ENCODE measurements around the gene GAS7.

Gene GAS7

DNA sequence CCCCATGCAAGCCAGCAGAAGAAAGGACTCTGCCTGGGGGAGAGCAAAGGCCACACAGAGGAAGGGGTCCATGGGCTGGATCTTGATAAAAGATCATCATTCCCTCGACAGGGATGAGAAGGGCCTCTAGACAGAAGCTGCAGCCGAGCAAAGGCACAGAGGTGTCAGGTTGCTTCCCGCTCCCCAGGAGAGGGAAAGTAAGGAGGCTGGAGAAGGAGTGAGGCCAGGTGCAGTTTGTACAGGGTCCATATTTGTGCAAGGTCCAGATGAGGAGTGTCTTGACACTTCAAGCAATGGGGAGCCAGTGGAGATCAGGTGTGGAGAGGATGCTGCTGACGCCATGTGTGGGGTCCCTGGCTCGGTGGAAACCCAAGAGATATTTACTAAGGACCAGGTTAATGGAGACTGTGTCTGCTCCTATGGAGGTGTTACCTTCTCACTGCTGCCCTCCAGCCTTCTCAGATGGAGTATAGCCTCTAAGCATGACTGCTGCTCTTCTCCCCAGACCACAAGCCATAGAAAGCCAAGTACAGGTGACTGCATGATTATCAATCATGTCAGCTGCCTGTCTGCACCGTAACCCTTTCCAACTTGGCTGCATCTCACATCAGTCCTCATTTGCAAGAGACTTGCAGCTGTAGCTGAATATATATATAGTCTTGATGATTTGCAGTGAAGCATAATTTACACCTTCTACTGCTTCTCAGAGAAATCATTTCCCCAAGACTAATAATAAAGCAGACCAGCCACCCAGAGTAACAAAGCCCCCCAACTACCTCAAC, 21.1 kb downstream of the GAS7 start:
- DNase-seq (ENCODE audit: low read depth): no peak
- H3K4me3 ChIP-seq (ENCODE audit: low read depth, low read length): no peak overlapping the region

DNA sequence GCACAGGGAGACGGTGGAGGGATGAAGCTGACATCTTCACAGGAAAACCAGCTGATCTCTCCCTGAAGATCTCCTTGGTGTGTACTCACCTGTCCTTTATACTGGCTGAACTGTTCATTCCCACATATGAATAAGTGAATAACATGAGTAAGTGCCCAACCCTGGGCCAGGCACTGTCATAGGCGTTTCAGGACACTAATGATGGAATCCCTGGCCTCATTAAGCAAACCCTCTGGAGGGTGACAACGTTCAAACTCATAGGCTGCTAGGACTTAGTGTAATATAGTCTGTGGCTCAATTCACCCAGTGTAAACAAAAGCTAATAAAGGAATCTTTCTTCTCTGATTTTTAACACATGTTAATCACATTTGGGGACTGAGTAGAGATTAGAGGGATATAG, 24.5 kb downstream of the GAS7 start:
- no peak overlapping the region for H3K4me3 ChIP-seq (ENCODE audit: low read depth, low read length)
- DNase-seq (ENCODE audit: low read depth): no peak

DNA sequence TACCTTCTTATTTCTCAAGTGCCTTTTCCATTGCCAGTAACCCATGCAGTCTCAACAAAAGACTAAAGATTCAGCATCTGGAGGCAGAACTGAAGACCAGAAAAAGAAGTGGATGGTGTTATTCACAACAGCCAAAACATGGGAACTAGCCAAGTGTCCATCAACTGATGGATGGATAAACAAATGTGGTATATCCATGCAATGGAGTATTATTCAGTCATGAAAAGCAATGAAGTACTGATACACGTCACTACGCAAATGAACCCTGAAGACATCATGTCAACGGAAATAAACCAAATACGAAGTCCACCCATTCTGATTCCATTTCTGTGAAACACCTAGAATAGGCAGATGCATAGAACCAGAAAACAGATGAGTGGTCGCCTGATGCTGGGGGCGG, 25.6 kb downstream of the GAS7 start:
- no peak overlapping the region for H3K4me3 ChIP-seq (ENCODE audit: low read depth, low read length)
- no peak for DNase-seq (ENCODE audit: low read depth)

DNA sequence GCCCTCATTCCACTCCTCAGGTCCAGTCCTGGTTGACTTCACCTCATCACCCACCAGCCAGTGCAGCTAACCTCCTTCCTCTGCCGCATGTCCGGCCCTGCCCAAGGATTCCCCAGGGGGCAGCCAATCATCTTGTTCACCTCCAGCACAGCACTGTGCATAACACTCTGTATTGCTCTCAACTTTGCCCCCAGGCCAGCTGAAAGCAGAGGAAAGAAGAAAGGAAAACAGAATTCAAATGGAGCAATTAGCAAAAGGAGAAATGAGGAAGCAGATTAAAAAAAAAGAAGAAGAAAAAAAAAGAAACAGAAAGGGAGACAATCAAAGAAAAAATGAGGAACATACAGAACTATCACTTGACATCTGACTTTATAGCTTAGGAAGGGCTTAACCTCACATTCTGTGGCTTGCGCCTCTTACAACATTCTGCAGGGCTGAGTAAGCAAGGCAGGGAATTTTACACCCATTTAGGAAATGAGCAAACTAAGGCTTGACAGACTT, 26.1 kb downstream of the GAS7 start:
- DNase-seq (ENCODE audit: low read depth): no peak
- no peak overlapping the region for H3K4me3 ChIP-seq (ENCODE audit: low read depth, low read length)

DNA sequence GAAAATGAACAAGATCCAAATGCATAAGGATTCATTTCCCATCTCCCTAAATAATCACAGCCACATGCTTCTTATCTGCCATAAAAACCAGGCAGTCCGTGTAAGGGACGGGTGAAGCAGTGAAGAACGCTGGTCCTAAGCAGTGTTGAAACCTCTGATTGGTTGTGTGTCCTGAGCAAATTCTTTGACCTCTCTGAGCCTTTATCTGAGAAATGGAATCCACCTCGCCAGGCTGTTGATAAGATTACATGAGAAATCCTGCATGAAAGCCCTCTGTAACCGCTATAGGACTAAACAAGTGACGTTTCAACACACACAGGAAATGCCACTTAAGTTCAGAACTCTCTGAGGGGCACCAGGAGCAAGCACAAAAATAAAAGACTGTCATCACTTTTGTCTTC, 26.8 kb downstream of the GAS7 start:
- no peak overlapping the region for H3K4me3 ChIP-seq (ENCODE audit: low read depth, low read length)
- no peak for DNase-seq (ENCODE audit: low read depth)

DNA sequence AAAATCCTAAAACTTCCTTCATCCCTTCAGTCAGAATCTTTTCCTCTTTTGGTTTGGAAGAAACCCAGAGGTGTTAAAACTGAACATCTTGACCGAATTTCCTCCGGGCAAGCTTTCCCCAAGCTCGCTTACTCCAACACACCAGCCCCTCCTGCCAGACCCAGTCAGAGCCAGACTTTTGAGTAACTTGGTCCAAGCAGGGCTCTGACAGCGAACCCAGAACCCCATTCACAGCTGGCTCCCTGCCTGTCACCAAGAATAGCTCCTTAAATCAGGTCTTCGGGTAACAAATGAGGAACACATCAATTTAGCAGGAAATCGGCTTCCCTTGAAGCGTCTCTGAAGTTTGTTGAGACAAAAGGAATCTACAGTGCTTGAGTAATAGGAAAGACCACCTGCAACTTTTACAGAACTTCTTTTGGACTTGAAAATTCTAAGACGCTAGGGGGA, 27.3 kb downstream of the GAS7 start:
- DNase-seq (ENCODE audit: low read depth): no peak
- H3K4me3 ChIP-seq (ENCODE audit: low read depth, low read length): no peak overlapping the region

DNA sequence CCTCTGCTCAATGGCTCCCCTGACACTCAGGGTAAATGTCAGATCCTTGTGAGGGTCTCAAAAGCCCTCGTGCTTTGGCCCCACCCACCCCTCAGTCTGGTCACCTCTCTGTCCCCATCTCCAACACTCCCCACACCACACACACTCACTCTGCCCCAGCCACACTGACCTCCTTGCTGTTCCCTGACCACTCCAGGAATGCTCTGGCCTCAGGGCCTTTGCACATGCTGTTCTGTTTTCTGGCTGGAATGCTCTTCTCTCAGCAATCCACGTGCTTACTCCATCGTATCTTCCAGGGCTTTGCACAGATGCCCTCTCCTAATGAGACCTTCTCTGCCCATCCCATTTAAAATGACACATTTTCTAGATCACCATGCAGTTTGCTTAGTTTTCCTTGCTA, 28.2 kb downstream of the GAS7 start:
- DNase-seq (ENCODE audit: low read depth): no peak

DNA sequence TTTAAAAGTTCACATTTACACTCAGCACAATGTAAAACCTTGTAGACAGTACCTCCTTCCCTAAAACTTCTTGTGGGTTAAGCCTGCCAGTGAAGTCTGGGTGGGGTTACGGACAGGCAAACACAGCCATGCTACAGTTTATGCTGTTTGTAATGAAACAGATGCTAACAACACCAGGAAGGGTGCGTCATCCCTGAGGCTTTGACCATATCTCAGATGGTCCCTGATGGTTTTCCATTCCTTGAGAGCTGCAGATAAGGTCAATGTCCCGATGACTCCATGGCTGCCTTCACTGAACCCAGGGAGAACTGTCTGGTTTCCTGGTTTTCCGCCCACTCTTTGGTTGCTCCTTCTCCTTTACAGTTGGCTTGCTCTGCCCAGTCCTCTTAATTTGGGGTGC, 29.1 kb downstream of the GAS7 start:
- no peak for DNase-seq (ENCODE audit: low read depth)
- H3K4me3 ChIP-seq (ENCODE audit: low read depth, low read length): no peak overlapping the region

More for the DNA sequence above, 28.2 kb downstream of the GAS7 start:
- H3K4me3 ChIP-seq (ENCODE audit: low read depth, low read length): no peak overlapping the region

DNA sequence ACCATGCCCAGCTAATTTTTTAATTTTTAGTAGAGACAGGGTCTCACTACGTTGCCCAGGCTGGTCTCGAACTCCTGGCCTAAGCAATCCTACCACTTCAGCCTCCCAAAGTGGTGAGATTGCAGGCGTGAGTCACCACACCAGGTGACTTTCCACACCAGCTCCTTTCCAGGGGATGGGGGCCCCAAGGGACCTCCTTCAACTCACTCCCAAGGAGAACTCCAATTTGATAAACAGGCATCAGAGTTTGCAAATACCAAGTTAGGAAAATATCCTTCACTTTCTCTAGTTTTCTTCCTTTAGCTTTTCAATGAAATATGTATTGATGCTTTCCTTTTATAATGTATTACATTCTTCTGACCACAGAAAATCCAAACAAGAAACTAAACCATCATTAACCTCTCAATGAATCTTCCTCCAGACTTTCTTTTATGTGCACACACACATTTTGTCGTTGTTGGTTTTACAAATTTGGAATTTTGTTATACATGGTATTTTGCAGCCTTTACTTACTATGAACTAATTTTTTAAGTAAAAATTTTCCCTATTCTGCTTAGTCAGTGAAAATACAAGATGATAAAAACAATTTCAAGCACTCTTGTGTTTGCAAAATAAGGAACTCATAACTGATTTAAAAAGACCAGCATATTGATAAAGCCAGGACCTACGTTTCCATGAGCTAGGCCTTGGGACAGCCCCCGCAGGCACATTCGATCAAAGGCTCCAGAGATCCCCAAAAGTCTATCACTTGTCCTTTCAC, 32.0 kb downstream of the GAS7 start:
- DNase-seq (ENCODE audit: low read depth): no peak
- no peak overlapping the region for H3K4me3 ChIP-seq (ENCODE audit: low read depth, low read length)

DNA sequence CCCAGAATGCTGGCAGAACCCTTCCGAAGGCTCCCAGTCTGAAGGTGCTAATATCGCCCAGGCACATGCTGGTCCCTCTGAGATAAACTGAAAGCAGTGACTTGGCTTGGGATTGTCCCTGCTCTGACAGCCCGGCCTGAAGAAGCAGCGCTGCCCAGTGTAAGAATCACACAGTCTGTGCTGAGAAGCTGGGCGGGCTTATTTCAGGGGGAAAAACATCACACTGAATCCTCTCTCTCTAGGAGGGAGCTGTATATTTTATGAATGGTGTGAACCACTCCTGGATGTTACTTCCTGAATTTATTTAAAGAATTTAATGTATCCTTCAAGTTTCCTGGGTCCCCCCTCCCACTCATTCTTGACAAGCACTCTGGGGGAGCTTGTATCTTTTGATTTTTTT, 36.3 kb downstream of the GAS7 start:
- H3K4me3 ChIP-seq (ENCODE audit: low read depth, low read length): no peak overlapping the region
- DNase-seq (ENCODE audit: low read depth): no peak

DNA sequence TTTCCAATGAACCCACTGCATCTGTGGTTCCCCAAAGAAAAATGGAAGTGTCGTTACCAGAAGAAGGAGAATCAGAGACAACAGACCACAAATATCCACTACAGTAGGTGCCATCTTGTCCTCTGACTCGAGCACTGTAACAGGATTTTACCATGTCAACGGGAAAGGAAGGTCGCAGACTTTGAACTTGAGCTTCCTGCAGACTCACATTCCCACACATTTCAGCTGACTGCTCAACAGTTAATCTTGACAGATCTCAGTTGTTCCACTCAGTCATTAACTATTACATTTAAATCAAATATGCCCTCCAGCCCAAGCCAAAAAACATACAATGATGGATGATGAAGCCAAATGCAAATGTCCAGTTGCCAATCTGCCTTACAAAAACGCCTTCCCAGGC, 37.0 kb downstream of the GAS7 start:
- no peak for DNase-seq (ENCODE audit: low read depth)
- H3K4me3 ChIP-seq (ENCODE audit: low read depth, low read length): no peak overlapping the region

DNA sequence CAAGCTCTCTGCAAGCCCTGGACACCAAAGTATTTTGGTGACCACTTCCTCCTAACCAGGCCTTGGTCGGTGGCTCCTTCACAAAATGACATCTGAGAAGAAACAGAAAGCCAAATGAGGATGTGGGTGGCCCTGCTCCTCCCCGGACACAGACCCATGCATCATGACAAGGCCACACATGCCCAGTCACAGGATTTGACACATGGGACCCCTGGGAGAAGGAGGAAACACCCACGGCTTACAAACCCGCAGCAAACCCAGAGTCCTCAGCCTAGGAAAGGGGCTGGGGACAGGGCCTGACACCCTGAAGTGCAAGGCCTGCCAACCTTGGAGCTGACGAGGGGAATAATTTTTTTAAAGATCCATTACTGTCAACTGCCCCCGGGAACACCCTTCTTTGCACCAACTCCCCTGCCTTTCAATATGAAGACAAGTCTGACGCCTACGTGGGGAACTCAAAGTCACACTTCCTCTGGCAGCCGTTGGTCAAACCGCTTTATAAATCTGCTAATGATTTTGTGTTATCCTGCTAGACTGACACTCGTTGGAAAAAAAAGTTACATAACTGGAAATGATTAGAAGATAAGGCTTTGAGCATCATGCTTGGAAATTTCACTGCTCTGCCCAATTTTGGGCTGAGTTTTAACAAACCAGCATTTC, 41.3 kb downstream of the GAS7 start:
- no peak overlapping the region for H3K4me3 ChIP-seq (ENCODE audit: low read depth, low read length)
- DNase-seq (ENCODE audit: low read depth): no peak

DNA sequence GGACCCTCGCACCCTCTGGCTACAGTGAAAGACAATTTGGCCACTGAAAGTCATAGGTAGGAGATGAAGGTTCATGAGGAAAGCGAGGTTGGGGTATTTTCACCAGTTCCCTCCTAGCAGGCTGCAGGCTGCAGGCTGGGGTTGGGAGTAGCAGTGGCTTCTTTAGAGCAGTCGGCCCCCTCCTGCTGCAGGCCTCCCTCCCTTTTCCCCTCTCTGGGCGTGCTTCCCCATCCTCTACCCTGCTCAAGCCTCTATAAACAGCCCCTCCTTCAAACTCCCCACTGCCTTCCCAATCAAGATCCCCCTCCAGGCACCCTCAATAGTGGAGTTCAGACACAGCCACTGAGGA, 41.8 kb downstream of the GAS7 start:
- no peak for DNase-seq (ENCODE audit: low read depth)
- no peak overlapping the region for H3K4me3 ChIP-seq (ENCODE audit: low read depth, low read length)

DNA sequence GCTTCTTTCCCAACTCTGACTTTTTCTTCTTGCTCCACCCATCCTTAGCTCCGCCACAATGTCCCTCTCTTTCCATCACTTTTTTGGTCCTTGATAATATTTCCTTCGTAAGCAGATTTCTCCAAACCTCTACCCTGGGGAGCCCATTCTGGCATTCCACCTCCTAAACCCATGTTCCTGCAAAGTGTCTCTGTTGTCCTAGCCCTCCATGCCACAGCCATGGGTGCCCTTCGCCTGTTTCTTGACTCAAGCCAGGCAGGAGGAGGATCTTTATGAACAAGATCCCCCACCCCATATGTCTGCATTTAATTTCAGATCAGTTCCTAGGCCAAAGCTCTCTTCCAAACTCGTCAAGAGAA, 42.4 kb downstream of the GAS7 start:
- no peak for DNase-seq (ENCODE audit: low read depth)
- H3K4me3 ChIP-seq (ENCODE audit: low read depth, low read length): no peak overlapping the region

DNA sequence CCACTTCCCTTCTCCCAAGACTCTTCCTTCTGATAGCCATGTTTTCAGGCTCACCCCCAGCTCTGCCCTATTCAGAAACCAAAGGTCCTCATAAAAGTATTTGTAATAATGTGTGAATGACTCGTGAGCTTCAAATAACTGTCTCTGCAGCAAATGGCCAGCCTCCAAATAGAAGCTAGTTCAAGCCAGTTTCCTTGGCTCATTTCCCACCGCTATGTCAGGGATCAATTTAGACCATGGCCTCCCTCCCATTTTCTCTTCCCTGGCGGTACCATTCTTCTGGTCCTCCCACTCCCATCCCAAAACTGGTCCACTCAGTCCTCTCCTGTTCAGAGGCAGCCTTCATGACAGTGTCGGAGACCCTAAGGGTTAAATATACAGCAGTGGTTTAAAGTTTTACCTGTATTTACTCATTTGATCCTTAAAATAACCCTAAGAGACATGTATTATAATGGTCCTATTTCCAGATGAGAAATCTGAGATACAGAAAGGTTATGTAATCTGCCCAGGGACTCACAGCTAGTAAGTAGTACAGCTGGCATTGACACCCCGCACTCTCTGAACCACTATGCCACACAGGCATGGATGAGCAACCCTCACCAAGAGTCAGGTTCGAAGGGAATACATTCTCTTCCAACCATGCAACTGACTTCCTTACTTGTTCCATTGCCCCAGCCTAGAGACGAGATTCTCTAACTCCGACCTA, 42.9 kb downstream of the GAS7 start:
- no peak overlapping the region for H3K4me3 ChIP-seq (ENCODE audit: low read depth, low read length)
- DNase-seq (ENCODE audit: low read depth): no peak

DNA sequence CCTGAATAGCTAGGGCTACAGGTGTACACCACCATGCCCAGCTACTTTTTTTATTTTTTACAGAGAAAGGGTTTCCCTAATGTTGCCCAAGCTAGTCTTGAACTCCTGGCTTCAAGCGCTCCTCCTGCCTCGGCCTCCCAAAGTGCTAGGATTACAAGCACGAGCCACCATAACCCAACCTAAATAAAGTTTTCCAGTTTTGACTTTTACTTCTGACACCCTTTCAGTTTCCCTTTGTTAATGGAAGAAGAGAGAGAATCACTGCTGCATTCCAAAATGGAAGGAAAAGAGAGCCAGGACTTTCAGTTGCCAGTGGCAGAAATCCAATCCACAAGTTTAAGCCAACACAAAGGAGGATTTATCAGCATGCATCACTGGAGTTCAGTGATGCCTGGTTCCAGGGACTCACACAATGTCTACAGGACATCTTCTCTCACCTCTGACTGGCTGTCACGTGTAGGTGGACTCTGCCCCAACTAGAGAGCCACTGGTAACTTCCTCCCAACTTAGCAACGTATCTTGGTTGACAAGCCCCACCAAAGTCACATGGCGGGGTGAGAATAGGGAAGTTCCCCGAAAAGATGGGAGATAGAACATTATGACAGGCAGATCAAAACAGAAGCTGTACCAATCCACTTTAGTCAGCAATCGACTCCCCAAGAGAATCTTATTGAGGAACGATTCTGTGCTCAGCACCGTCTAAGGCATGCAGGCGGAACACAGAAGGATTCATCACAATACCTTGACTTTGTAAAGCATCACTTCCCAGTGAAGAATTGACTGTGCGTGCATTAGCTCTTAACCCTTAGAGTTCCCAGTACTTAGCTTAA, 46.5 kb downstream of the GAS7 start:
- no peak overlapping the region for H3K4me3 ChIP-seq (ENCODE audit: low read depth, low read length)
- no peak for DNase-seq (ENCODE audit: low read depth)

DNA sequence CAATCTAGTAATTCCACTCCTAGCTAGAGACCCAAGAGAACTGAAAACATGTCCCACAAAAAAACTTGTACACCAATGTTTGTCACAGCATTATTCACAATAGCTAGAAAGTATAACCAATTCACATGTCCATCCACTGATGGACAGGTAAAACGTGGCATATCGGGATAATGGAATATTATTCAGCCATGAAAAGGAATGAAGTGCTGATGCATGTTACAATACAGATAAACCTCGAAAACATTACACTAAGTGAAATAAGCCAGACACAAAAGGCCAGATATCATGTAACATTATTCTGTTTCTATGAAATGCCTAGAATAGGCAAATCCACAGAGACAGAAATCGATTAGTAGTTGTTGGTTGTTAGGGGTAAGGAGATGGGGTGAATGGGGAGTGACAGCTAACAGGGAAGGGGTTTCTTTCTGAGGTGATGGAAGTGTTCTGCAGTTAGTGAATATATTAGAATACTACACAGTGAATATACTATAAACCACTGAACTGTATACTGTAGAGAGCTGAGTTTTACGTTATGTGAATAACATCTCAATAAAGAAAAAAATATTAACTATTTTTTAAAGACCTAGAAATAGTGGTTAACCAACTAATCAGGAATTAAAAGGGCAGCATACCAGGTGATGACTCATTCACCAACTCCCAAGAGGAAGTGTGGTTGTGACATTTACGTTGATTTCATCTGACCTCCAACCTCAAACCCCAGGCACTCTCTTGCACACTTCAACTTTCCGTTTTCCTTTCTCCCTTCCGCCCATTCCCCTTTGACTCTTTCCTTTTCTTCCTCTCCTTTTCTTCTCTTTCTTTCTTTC, 48.6 kb downstream of the GAS7 start:
- DNase-seq (ENCODE audit: low read depth): peak; percentile 48
- H3K4me3 ChIP-seq (ENCODE audit: low read depth, low read length): no peak overlapping the region

DNA sequence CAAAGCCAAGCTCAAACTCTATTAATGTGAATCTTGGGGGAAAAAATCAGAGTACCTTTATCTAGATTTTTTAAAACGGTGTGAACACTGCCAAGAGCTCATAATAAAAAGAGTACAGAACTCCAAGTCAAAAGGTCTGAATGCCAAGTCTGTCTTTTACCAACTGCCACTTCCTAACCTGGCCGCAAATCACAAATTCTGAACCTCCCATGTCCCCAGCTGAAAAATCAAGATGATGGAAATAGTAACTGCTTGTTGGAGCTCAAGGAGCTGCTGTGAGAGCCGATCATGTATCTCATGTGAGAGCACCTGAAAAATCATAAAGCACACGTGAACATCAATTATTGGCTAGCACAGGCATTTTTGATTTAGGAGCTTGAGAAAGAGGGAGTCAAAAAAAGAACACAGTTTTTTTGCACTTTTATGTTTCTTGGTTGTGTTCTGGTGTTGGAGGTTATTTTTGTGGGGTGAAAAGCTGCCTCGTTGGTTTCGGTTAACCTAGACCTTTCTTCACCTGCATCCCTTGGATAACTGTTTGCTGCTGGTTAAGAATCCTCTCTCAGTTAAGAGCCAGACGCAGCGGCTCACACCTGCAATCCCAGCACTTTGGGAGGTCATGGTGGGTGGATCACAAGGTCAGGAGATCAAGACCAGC, 50.5 kb downstream of the GAS7 start:
- no peak overlapping the region for H3K4me3 ChIP-seq (ENCODE audit: low read depth, low read length)
- no peak for DNase-seq (ENCODE audit: low read depth)
